Endothelial cell of umbilical vein (primary cell): ENCODE measurements around the gene MYH10. TPM values are rescaled to one million over a fixed set of nuclear protein-coding genes. Genes with fewer than 3 reads are reported as not detected.

Experiments
- BruUV-seq: library from RNA; stranded (reverse); fragments of 400-500 nt; replicated peaks from 2 replicates; lab custom pipeline; 2021; lab: Mats Ljungman, UMichigan
- CTCF ChIA-PET: fragments of 300-600, 350-600 bp; sonication (Branson Sonifier 250); formaldehyde crosslinking; loops from one replicate; lab custom pipeline; 2021; ENCODE audit warnings: antibody characterized with exemption, inconsistent platforms; lab: Charles Lee
- POLR2A ChIA-PET: fragments of 300-600, 350-600 bp; sonication (Branson Sonifier 250); formaldehyde crosslinking; loops from one replicate; lab custom pipeline; 2021; ENCODE audit warnings: antibody characterized with exemption, inconsistent platforms; lab: Charles Lee
- DNase-seq: peaks from one replicate; pipeline ENCODE4 v3.0.0-alpha.2; 2011; ENCODE audit warnings: low read depth, low spot score
- FAIRE-seq: peaks from 2 replicates; lab custom pipeline; 2011; peaks lifted over from hg19 to GRCh38; lab: Jason Lieb, UNC
- H2AFZ ChIP-seq: 2 replicates; pipeline ENCODE4 v1.6.0; 2012; ENCODE audit warnings: low read depth, low read length, control low read depth, inconsistent platforms
- H3K27ac ChIP-seq: 2 replicates; pipeline ENCODE4 v1.5.1; 2011; ENCODE audit warnings: low read depth, mild to moderate bottlenecking, control low read depth, low read length, moderate library complexity; ENCODE audit not compliant: insufficient read depth
- H3K27me3 ChIP-seq, 2 experiments: 2 replicates each; pipeline versions ENCODE4 v1.6.0 to v1.6.1; 2011; ENCODE audit warnings: low read length in 2 of 2, mixed read lengths in 1 of 2; ENCODE audit not compliant: control insufficient read depth in 2 of 2, insufficient read depth in 2 of 2
- H3K36me3 ChIP-seq, 2 experiments: 2 replicates in 1 of 2; 3 replicates in 1 of 2; pipeline ENCODE4 v1.5.1; 2011; ENCODE audit warnings: low read length in 2 of 2, mild to moderate bottlenecking in 1 of 2, moderate library complexity in 1 of 2; ENCODE audit not compliant: control insufficient read depth in 2 of 2, insufficient read depth in 2 of 2; ENCODE audit errors: extremely low read depth in 1 of 2
- H3K4me1 ChIP-seq: 3 replicates; pipeline ENCODE4 v1.5.1; 2011; ENCODE audit warnings: mild to moderate bottlenecking, low read length; ENCODE audit not compliant: control insufficient read depth, insufficient read depth; ENCODE audit errors: extremely low read depth
- H3K4me2 ChIP-seq: 2 replicates; pipeline ENCODE4 v1.6.1; 2011; ENCODE audit warnings: low read length, control low read depth, mixed read lengths; ENCODE audit not compliant: insufficient read depth
- H3K4me3 ChIP-seq, 3 experiments: fragments of 200-600 bp in 1 of 3; sonication (generic), shearing (Covaris generic) in 1 of 3; replicated peaks in 1 of 3; 2 replicates each; pipeline ENCODE4 v1.5.1; 2011 to 2016; ENCODE audit warnings: control low read depth in 3 of 3, low read length in 3 of 3, mild to moderate bottlenecking in 2 of 3, inconsistent platforms in 1 of 3, low read depth in 1 of 3, moderate library complexity in 1 of 3; ENCODE audit not compliant: insufficient read depth in 1 of 3
- H3K79me2 ChIP-seq: 2 replicates; pipeline ENCODE4 v1.6.0; 2012; ENCODE audit warnings: low read length, inconsistent platforms; ENCODE audit not compliant: control insufficient read depth, insufficient read depth
- H3K9ac ChIP-seq: replicated peaks from 2 replicates; pipeline ENCODE3; 2011; ENCODE audit warnings: low read length, control low read depth; ENCODE audit not compliant: insufficient read depth; ENCODE audit errors: extremely low read depth
- H3K9me1 ChIP-seq: replicated peaks from 3 replicates; pipeline ENCODE4 v1.6.0; 2011; ENCODE audit warnings: mild to moderate bottlenecking, low read length; ENCODE audit not compliant: control insufficient read depth, insufficient read depth; ENCODE audit errors: extremely low read depth
- H3K9me3 ChIP-seq: replicated peaks from 2 replicates; pipeline ENCODE4 v1.5.1; 2012; ENCODE audit warnings: low read length, inconsistent platforms; ENCODE audit not compliant: control insufficient read depth, insufficient read depth
- H4K20me1 ChIP-seq: replicated peaks from 2 replicates; pipeline ENCODE3; 2011; ENCODE audit warnings: mild to moderate bottlenecking, low read length; ENCODE audit not compliant: control insufficient read depth, insufficient read depth; ENCODE audit errors: extremely low read depth
- FOS ChIP-seq: IDR thresholded peaks from 2 replicates; pipeline ENCODE4 v1.6.1; 2011; ENCODE audit warnings: mild to moderate bottlenecking, low read length, moderate library complexity, borderline replicate concordance; ENCODE audit not compliant: insufficient read depth
- JUN ChIP-seq: IDR thresholded peaks from 2 replicates; pipeline ENCODE4 v1.6.1; 2011; ENCODE audit warnings: borderline replicate concordance, low read depth; ENCODE audit not compliant: insufficient read length, insufficient read depth
- MYC ChIP-seq: IDR thresholded peaks from one replicate; pipeline ENCODE4 v1.6.1; 2011; ENCODE audit warnings: mild to moderate bottlenecking, low read depth, low read length
- POLR2A ChIP-seq: IDR thresholded peaks from 2 replicates; pipeline ENCODE4 v1.6.1; 2012; ENCODE audit warnings: low read depth, mild to moderate bottlenecking, control low read depth, low read length
- dilution Hi-C: fragments of 300-500 bp; cut with MboI; formaldehyde crosslinking; loops from one replicate; pipeline ENCODE4 v1.15.0; 2019; ENCODE audit warnings: low sequenced_read_pairs; ENCODE audit not compliant: extremely low pct_ligation_motif_present
- intact Hi-C: fragments of 100-400 bp; cut with micrococcal nuclease; formaldehyde crosslinking; loops from one replicate; pipeline ENCODE4 v1.10.0; 2022
- polyA plus RNA-seq, 4 experiments: library from polyadenylated mRNA; depleted of rRNA in 3 of 4; stranded (reverse) in 3 of 4; unstranded in 1 of 4; fragments of >200 nt; gene quantifications; 2 replicates each; pipeline versions ENCODE4 v1.2.1 to v1.2.3, GENCODE V29; 2011 to 2012; ENCODE audit warnings: missing spikeins in 1 of 4
- total RNA-seq: library from RNA; stranded (reverse); gene quantifications from 2 replicates; pipeline ENCODE4 v1.2.3, GENCODE V29; 2021

MYH10 gene
- total and polyA plus RNA-seq, 2 donors (not counting 3 experiments of a cell fraction or from before 2014, with no cell fraction given), result 73.4 to 232 TPM

- no peak overlapping the region for H3K27ac ChIP-seq
- no peaks in the 10 kb centered on the region for H3K79me2 ChIP-seq
- no peaks in the 10 kb centered on the region for H3K9me3 ChIP-seq
- no peak overlapping the region for H3K9ac ChIP-seq
- no peaks in the 10 kb centered on the region for H4K20me1 ChIP-seq
- dilution Hi-C loops (no loop called here), intact Hi-C loops (loop anchor here (1.0 kb wide), 1 partner anchor 79 kb away; no protein-coding TSS in a partner anchor)
- FAIRE-seq (no peak), DNase-seq (peak; percentile 38)
- ChIA-PET POLR2A (interaction anchor here (0.7 kb wide), 1 partner anchor 73 kb away, joined by 3 read pairs; no protein-coding TSS in a partner anchor), CTCF (interaction anchor here (0.9 to 1.5 kb wide), 3 partner anchors 79 to 142 kb away, joined by 3 to 4 read pairs (median 4); partner anchors contain the start of gene MYH10)
- no peak overlapping the region for H3K4me2 ChIP-seq
- no peaks in the 10 kb centered on the region for H3K4me1 ChIP-seq
- peaks cover 19 to 63% of the 10 kb centered on the region in 2 experiments for H3K36me3 ChIP-seq
- H3K4me3 ChIP-seq, result no peak overlapping the region
- no TSS peak for BruUV-seq
- H2AFZ ChIP-seq, result no peak overlapping the region
- no peaks in the 10 kb centered on the region for H3K9me1 ChIP-seq
- no peaks in the 10 kb centered on the region for H3K27me3 ChIP-seq
- TF ChIP-seq POLR2A (no peak), JUN (peak; percentile 19)
Observed at GRCh38 chr17:8488901-8489300, 141.6 kb downstream of the MYH10 start.

- intact Hi-C loops, result no loop called here
Observed at GRCh38 chr17:8488491-8488890, 142.0 kb downstream of the MYH10 start.

More at GRCh38 chr17:8488491-8488890, 142.0 kb downstream of the MYH10 start:
- H3K4me3 ChIP-seq, result no peak overlapping the region
- H3K79me2 ChIP-seq, result no peaks in the 10 kb centered on the region
- H3K36me3 ChIP-seq, result peaks cover 20 to 61% of the 10 kb centered on the region in 2 experiments
- H3K4me1 ChIP-seq, result no peaks in the 10 kb centered on the region
- ChIA-PET POLR2A (no interaction called here), CTCF (interaction anchor here (0.9 to 1.5 kb wide), 5 partner anchors 8 to 297 kb away, joined by 3 to 4 read pairs (median 3); partner anchors contain the start of gene MYH10)
- H3K9me1 ChIP-seq, result no peaks in the 10 kb centered on the region
- no peak overlapping the region for H2AFZ ChIP-seq
- no TSS peak for BruUV-seq
- no peak overlapping the region for H3K27ac ChIP-seq
- no peak overlapping the region for H3K9ac ChIP-seq
- no peak for DNase-seq
- dilution Hi-C loops, result no loop called here
- H4K20me1 ChIP-seq, result no peaks in the 10 kb centered on the region
- no peak for TF ChIP-seq MYC
- no peak for TF ChIP-seq POLR2A
- no peak for TF ChIP-seq FOS
- TF ChIP-seq JUN, result no peak
- H3K9me3 ChIP-seq, result no peaks in the 10 kb centered on the region
- no peak for FAIRE-seq
- H3K4me2 ChIP-seq, result no peak overlapping the region
- H3K27me3 ChIP-seq, result no peaks in the 10 kb centered on the region
